HG03095 (cell line): ENCODE data around the gene XPC.

ENCODE experiments used
- ATAC-seq: cut with Tn5 transposase; IDR thresholded peaks from one replicate; pipeline ENCODE4 v1.9.1; 2021; ENCODE audit warnings: moderate library complexity; ENCODE audit not compliant: unreplicated experiment

Gene XPC

DNA sequence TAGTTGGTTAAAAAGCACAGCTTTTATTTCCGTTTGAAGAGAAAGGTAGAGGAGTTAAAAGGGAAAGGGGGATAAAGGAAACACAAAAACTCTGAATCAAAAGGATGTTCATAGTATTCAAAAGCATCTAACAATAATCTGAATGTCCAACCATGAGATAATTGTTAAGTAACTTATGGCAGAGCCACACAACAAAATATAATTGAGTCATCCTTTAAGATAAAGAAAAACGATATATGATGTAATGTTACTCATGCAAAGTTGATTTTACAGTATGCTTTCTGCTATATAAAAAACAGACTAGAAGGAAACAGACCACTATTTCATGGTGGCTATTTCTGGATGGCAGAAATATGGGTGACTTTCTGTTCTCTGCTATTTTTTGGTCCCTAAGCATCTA lies 3.9 kb downstream of the XPC start:
- no peak for ATAC-seq

GRCh38 chr3:14172496-14172895 lies 5.9 kb downstream of the XPC start:
- ATAC-seq: no peak

DNA sequence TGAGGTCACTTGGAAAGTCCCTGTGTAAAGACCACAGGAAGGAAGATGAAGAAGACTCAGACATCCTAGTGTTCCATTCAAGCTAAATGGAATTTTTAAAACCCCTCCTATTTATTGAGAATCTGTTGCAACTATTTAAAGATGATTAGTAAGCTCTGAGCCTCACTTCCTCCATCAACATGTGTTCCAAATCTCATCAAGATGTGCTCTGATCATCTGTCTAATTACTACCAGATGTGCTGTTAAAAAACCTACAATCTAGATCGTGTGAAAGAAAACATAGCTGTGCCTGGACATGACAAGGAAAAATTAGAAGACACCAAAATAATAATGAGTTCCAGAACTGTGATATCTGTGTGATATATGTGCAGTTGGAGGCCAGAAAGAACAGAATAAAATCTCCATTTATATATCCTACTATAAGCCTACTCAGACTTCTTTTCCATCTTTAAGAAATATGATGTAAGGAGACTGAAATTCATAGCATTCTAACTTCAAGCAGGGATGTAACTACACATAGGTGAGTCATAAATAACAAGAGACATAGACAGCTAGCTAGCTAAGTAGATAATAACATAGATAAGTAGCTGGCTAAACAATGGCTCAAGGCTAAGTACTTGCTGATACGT lies 7.8 kb downstream of the XPC start:
- ATAC-seq: no peak

- no peak for ATAC-seq
Observed at GRCh38 chr3:14169871-14170270, 8.5 kb downstream of the XPC start.

DNA sequence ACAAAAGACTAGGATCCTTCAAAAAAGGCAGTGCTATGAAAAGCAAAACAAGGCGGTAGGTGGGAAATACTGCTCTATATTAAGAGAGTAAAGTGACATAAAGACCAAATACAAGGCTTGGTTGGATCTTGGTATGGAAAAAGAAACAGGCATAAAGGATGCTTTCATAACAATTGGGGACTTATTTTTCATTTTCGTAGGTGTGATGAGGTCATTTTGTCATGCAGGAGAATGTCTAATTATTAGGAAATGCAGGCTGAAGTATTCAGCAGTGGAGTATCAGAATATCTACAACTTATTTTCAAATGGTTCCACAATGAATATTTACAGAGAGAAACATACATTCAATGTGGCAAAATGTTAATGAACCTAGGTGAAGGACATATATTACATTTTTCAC lies 9.0 kb downstream of the XPC start:
- ATAC-seq: no peak

- ATAC-seq: no peak
Observed at GRCh38 chr3:14166877-14167603, 11.4 kb downstream of the XPC start.

GRCh38 chr3:14162178-14162577 lies 16.2 kb downstream of the XPC start:
- no peak for ATAC-seq

GRCh38 chr3:14161282-14161681 lies 17.1 kb downstream of the XPC start:
- ATAC-seq: no peak

DNA sequence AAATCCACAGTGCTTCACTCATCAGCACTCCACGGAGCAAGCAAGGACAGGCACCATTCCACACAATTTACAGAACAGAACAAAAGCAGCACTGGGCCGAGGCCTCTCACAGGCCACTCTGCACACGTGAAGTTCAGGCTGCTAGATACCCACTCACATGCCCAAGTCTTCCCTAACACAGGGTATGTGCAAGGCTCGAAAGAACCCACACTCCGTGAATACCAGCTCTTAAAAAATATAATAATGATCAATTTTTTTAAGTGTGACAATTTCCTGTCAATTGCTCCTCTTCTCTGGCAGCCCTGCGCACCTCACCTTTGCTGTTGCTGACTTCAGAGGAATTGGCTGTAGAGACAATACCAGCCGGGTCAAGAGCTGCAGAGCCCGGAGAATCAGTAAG lies 19.0 kb downstream of the XPC start:
- ATAC-seq: no peak

GRCh38 chr3:14158370-14158769 lies 20.0 kb downstream of the XPC start:
- no peak for ATAC-seq

- no peak for ATAC-seq
Observed at GRCh38 chr3:14157951-14158350, 20.4 kb downstream of the XPC start.

- no peak for ATAC-seq
Observed at GRCh38 chr3:14156843-14157561, 21.4 kb downstream of the XPC start.

DNA sequence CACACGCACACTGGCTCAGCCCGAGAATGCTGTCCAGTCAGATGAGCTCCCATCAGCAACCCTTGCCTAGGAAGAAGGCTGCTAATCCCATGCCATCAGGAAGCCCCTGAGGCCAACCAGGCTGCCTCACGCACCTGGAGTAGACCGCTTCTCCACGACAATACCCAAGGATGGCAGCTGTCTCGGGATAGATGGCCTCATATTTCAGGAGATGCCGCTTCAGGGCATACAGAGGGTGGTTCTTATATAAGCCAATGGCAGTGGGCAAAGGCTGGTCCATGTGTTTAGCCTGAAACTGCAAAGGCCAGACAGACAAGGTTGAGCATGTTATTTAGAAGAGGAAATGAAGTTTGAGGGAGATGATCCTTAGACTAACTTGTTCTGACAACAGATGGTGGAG lies 22.2 kb downstream of the XPC start:
- ATAC-seq: no peak

DNA sequence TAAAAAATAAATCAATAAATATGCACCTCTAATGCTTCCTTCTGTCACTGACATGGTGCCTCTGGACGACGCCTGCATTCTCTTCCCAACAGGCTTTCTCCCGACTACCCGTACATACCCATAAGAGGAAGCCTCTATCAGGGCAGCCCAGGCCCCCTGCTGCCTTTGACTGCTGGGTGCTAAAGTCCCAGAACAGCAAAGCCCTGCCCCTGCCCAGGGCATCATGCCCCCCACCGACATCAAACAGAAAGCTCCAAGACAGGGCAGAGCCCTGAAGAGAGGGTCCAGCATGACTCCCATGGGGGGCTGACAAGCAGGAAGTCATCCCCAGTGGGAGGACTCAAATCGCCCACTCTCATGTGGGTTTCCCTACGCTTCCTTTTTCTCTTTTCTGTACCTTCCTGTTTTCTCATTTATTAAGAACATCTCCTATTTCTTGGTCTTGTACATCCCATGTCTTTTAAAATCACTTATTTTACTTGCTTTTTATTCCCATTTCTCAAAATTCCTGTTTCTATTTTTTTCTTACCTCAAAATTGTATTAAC lies 23.4 kb downstream of the XPC start:
- no peak for ATAC-seq

GRCh38 chr3:14154276-14154675 lies 24.1 kb downstream of the XPC start:
- no peak for ATAC-seq

DNA sequence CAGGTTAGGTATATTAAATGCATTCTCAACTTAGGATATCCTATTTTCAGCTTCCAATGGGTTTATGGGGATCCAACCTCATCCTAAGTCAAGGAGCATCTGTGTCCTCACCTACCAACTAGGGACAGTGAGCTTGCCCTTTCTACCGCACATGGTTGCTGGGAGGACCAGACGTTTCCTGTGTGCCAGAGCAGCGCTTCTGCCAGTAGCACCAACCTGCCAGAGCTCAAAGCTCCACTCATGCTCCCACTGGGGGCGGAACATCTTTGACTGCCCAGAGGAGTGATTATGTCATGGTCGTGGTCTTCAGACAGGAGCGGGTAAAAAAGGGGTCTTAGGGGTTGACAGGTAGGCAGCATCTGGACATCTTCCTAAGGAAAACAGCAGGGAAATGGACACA lies 24.7 kb downstream of the XPC start:
- ATAC-seq: no peak

DNA sequence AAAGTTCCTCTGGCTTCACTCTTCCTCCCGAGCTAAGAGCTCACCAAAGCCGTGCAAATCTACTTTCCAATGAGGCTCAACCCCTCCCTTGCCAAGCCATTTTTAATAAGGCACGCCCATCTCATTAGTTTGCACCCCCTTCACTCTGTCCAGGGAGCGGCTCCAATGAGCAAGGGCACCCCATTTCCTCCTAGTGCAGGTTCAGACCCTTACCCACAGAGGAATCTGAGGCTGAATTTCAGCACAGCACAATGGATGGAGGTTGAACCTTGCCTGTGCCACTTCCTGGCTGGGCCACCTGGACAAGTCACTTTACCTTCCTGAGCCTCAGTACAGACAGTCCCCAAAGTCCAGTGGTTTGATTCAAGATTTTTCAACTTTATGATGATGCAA lies 25.4 kb downstream of the XPC start:
- ATAC-seq: no peak

DNA sequence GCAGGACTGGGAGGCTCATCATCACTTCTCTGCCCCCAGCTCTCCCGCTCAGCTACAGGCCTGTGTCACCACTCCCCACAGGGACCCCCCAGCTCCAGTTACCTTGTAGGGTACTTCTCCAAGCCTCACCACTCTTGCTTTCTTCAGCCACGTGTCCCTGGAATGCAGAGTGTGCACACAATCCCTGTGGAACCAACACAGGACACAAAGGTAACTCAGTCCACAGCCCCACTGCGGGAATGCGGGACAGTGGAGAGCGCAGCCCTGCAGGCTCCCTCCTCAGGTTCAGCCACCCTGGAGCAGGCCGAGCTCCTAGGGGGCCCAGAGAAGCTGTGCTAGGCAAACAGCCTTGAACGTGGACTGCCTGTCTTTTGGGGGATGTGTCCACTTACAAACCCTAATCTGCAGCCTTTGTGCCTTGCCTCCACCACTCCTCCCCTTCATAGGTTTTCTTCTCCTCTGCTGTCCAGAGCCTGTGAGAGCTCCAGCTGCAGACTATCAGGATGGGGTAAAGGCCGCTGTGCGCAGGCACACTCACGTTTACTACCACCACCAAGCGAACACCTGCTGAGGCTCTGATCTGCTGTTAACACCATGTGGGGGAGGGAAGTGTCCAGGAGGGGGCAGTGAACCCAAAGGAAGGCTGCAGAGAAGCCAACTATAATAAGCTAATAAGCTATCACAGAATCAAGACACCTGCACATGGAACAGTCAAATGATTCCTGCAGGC lies 26.0 kb downstream of the XPC start:
- no peak for ATAC-seq

DNA sequence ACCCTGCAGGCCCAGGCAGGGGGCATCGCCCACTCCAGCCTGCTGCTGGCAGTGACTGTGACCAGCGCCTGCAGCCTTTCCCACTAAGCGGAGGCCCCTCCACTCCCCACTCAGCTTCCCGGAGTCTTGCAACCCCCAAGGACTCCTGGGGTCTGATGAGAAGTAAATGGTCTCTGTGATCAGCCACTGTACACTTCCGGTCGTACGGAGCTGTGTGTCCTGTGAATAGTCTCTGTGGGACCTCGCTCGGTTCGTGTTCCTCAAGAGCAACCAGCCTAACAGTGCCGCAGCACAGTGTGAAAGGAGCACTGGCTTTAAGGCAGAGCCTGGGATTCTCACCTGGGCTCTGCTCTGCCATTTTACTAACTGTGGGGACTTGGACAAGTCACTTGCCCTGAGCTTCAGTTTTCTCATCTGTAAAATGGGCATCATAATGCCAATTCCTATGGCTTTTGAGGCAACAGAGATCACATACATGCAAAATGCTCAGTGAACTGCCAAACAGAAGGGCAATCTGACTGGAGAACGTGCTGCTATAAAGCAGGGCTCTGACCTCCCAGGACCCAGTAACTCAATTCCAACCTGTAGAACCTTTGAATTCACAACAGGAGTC lies 26.8 kb downstream of the XPC start:
- no peak for ATAC-seq

- no peak for ATAC-seq
Observed at GRCh38 chr3:14150491-14151230, 27.7 kb downstream of the XPC start.
